ENCODE data around the gene CD101.

- no peak for TF ChIP-seq CTCF (IDR thresholded peaks at IDR 0.05; ENCODE audit: low read depth, low read length, poor library complexity, severe bottlenecking)
- no peak for TF ChIP-seq EZH2phosphoT487 (IDR thresholded peaks at IDR 0.05; ENCODE audit: borderline replicate concordance, low read length)
Observed at GRCh38 chr1:117049857-117050256, 48.3 kb downstream of the CD101 start.

Measured in DOHH2 (cell line).